Measurements from ENCODE around the gene MRC1. TPM values are rescaled to one million over a fixed set of nuclear protein-coding genes. Genes with fewer than 3 reads are reported as not detected.

MRC1 gene
- total RNA-seq, 2 donors from 2014 or later: 0.09 TPM; not detected in 1

DNA sequence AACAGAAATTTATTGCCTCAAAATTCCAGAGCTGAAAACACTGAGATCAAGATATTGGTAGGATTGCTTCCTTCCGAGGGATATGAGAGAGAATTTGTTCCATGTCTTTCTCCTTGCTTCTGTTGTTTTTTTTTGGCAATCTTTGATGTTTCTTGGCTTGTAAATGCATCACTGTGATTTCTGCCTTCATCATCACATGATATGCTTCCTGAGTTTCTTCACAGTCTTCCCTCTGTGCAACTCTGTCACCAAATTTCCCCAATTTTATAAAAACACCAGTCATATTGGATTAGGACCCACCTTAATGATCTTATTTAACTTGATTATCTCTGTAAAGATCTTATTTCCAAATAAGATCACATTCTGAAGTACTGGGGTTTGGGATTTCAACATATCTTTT, 42.4 kb upstream of the MRC1 start:
- Mint-ChIP-seq H3K4me3 (no peak overlapping the region), H3K27me3 (ENCODE audit: insufficient read depth) (peaks cover 50% of the 10 kb centered on the region), H3K4me1 (no peaks in the 10 kb centered on the region), H3K27ac (no peak overlapping the region), H3K36me3 (ENCODE audit: low read depth) (no peaks in the 10 kb centered on the region), H3K9me3 (no peaks in the 10 kb centered on the region)
- no peak overlapping the region for H3K9ac ChIP-seq (ENCODE audit: extremely low read depth, low read length, poor library complexity, severe bottlenecking)
- no peak for DNase-seq
- no peaks in the 10 kb centered on the region for H3K36me3 ChIP-seq (ENCODE audit: control insufficient read depth, insufficient read depth, low read length)
- no peaks in the 10 kb centered on the region for H3K27me3 ChIP-seq (ENCODE audit: control insufficient read depth, insufficient read depth, low read length, poor library complexity, severe bottlenecking)
- no peaks in the 10 kb centered on the region for H3K4me1 ChIP-seq (ENCODE audit: control insufficient read depth, insufficient read depth, low read length)
- no peak overlapping the region for H3K4me3 ChIP-seq (ENCODE audit: low read length)
- WGBS, 2 experiments (ENCODE audit: insufficient coverage in 1 of 2, insufficient read length in 1 of 2): 93 to 100% methylated on average over 1 of the region's 1 CpG
- H3K27ac ChIP-seq (ENCODE audit: low read depth, low read length): no peak overlapping the region
- TF ChIP-seq, protein P1, sequence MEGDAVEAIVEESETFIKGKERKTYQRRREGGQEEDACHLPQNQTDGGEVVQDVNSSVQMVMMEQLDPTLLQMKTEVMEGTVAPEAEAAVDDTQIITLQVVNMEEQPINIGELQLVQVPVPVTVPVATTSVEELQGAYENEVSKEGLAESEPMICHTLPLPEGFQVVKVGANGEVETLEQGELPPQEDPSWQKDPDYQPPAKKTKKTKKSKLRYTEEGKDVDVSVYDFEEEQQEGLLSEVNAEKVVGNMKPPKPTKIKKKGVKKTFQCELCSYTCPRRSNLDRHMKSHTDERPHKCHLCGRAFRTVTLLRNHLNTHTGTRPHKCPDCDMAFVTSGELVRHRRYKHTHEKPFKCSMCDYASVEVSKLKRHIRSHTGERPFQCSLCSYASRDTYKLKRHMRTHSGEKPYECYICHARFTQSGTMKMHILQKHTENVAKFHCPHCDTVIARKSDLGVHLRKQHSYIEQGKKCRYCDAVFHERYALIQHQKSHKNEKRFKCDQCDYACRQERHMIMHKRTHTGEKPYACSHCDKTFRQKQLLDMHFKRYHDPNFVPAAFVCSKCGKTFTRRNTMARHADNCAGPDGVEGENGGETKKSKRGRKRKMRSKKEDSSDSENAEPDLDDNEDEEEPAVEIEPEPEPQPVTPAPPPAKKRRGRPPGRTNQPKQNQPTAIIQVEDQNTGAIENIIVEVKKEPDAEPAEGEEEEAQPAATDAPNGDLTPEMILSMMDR (conservative IDR thresholded peaks at IDR 0.05): no peak
- H3K9me3 ChIP-seq (ENCODE audit: control insufficient read depth, low read length): no peaks in the 10 kb centered on the region

DNA sequence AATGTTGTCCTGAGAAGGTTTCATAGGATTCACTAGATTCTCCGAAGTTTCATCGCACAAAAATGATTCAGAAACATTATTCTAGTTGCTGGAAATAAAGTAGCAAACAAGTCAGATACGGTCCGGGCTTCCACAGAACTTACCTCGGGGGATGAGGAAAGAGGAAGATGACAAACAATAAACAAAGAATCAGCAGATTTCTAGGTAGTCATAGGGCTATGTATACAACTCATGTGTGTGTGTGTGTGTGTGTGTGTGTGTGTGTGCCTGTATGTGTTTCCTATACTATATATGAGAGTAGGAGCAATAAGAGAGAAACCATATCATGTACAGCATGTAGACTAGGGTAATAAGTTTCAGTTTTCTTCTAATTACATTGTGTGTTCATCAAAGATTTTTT, 40.7 kb upstream of the MRC1 start:
- Mint-ChIP-seq H3K4me1 (no peaks in the 10 kb centered on the region), H3K27me3 (ENCODE audit: insufficient read depth) (peaks cover 36% of the 10 kb centered on the region), H3K4me3 (no peak overlapping the region), H3K9me3 (no peaks in the 10 kb centered on the region), H3K36me3 (ENCODE audit: low read depth) (no peaks in the 10 kb centered on the region), H3K27ac (no peak overlapping the region)
- Histone ChIP-seq H3K27ac (ENCODE audit: low read depth, low read length) (no peak overlapping the region), H3K9ac (ENCODE audit: extremely low read depth, low read length, poor library complexity, severe bottlenecking) (no peak overlapping the region), H3K36me3 (ENCODE audit: control insufficient read depth, insufficient read depth, low read length) (no peaks in the 10 kb centered on the region), H3K9me3 (ENCODE audit: control insufficient read depth, low read length) (no peaks in the 10 kb centered on the region), H3K4me3 (ENCODE audit: low read length) (no peak overlapping the region), H3K27me3 (ENCODE audit: control insufficient read depth, insufficient read depth, low read length, poor library complexity, severe bottlenecking) (no peaks in the 10 kb centered on the region), H3K4me1 (ENCODE audit: control insufficient read depth, insufficient read depth, low read length) (no peaks in the 10 kb centered on the region)
- 96% methylated on average over 5 of the region's 5 CpGs for WGBS, 2 experiments (ENCODE audit: insufficient coverage in 1 of 2, insufficient read length in 1 of 2)
- no peak for DNase-seq
- TF ChIP-seq, protein P1 (conservative IDR thresholded peaks at IDR 0.05): no peak

DNA sequence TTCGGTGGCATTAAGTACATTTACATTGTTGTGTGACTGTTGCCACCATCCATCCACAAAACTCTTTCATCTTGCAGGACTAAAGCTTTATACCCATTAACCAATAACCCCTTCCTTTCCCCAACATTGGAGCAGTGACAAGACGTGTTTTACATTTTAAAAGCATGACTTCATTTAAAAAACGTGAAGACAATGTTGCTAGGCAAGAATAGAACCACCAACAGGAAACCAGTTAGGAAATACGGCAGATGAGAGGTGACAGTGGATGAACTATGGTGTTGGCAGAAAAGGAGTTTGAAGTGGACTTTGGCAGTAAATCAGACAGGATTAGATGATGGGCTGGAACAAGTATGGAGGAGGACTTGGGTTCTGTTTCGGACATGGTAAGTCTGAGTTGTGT, 40.2 kb upstream of the MRC1 start:
- no peaks in the 10 kb centered on the region for H3K36me3 Mint-ChIP-seq (ENCODE audit: low read depth)
- no peak overlapping the region for H3K4me3 Mint-ChIP-seq
- Histone ChIP-seq H3K27me3 (ENCODE audit: control insufficient read depth, insufficient read depth, low read length, poor library complexity, severe bottlenecking) (no peaks in the 10 kb centered on the region), H3K9me3 (ENCODE audit: control insufficient read depth, low read length) (no peaks in the 10 kb centered on the region), H3K9ac (ENCODE audit: extremely low read depth, low read length, poor library complexity, severe bottlenecking) (no peak overlapping the region), H3K4me3 (ENCODE audit: low read length) (no peak overlapping the region), H3K27ac (ENCODE audit: low read depth, low read length) (no peak overlapping the region), H3K4me1 (ENCODE audit: control insufficient read depth, insufficient read depth, low read length) (no peaks in the 10 kb centered on the region), H3K36me3 (ENCODE audit: control insufficient read depth, insufficient read depth, low read length) (no peaks in the 10 kb centered on the region)
- TF ChIP-seq, protein P1 (conservative IDR thresholded peaks at IDR 0.05): no peak
- no peak for DNase-seq
- no peaks in the 10 kb centered on the region for H3K4me1 Mint-ChIP-seq
- 85 to 93% methylated on average over 2 to 5 of the region's 5 CpGs for WGBS, 2 experiments (ENCODE audit: insufficient coverage in 1 of 2, insufficient read length in 1 of 2)
- peaks cover 31% of the 10 kb centered on the region for H3K27me3 Mint-ChIP-seq (ENCODE audit: insufficient read depth)
- no peaks in the 10 kb centered on the region for H3K9me3 Mint-ChIP-seq
- H3K27ac Mint-ChIP-seq: no peak overlapping the region

All from endodermal cell (in vitro differentiated cells).